Activated CD8-positive, alpha-beta memory T cell treated with anti-CD3 and anti-CD28 coated beads for 4 hours (primary cell): ENCODE results near the gene FOXM1.
"Not testable (repeated sequence)": the region's sequence is repeated elsewhere in the genome, so short reads cannot be mapped to it uniquely, and the experiment has no call there.

Experiments
- DNase-seq, 2 donors: peaks; one replicate each; pipeline ENCODE4 v3.0.0-alpha.2; 2020; ENCODE audit warnings: low read depth in 2 of 2

The FOXM1 gene

GRCh38 chr12:2884810-2885209 is 7.8 kb upstream of the FOXM1 start:
- no peak for DNase-seq

DNA sequence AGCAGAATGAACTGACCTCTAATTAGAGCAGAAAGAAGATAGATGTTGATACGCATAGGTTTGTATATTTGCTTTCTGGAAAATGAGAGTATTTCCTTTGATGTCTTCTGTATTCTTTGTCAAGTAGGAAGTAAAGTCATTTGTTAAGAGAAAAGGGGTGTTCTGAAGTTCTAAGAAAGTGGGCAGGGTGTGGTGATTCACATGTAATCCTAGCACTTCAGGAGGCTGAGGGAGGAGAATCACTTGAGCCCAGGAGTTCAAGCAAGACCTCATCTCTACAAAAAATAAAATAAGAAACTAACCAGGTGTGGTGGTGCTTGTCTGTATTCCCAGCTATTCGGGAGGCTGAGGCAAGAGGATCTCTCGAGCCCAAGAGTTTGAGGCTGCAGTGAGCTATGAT is 2.9 kb upstream of the FOXM1 start:
- no peak for DNase-seq

GRCh38 chr12:2877953-2878732 is 1.2 kb upstream of the FOXM1 start:
- no peak for DNase-seq

GRCh38 chr12:2876431-2877046 is 435 bp downstream of the FOXM1 start:
- no peak for DNase-seq

- DNase-seq = not testable (repeated sequence)
These were observed 7.9 kb downstream of the FOXM1 start for GRCh38 chr12:2868986-2869632.

GRCh38 chr12:2864198-2864597 is 12.8 kb downstream of the FOXM1 start:
- DNase-seq = no peak

DNA sequence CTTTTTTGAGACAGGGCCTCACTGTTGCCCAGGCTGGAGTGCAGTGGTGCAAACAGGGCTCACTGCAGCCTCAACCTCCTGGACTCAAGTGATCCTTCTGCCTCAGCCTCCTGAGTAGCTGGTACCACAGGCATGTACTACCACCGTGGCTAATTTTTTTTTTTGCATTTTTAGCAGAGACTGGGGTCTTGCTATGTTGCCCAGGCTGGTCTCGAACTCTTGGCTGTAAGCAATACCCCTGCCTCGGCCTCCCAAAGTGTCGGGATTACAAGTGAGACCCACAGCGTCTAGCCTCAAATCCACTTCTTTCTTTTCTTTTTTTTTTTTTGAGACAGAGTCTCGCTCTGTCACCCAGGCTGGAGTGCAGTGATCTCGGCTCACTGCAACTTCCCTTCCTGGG is 13.6 kb downstream of the FOXM1 start:
- not testable (repeated sequence) for DNase-seq

DNA sequence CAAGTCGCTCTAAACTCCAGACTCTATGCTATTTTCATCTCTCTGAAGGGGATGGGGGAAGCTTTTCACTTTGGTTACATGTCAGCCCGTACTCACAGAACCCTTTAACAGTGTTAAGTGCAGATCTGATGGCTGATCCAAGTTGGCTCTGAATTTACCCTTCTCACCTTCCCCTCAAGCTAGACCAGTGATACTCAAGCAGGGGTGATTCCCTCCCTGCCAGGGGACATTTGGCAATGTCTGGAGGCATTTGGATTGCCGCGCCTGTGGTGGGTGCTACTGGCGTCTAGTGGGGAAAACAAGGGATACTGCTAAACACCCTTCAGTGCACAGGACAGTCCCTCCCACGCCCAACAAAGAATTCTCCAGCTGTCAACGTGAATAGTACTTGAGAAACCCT is 14.1 kb downstream of the FOXM1 start:
- DNase-seq = no peak

DNA sequence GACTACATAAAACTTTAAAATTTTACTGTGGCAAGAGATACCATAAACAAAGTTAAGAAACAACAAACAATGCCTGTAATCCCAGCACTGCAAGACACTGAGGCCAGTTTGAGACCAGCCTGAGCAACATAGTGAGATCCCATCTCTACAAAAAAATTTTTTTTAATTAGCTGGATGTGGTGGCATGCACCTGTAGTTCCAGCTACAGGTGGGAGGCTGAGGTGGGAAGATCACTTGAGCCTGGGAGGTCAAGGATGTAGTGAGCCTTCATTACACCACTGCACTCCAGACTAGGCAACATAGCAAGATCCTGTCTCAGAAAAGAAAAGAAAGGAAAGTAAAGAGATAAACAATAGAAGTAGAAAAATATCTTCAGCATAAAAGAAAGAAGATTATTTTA is 16.8 kb downstream of the FOXM1 start:
- no peak for DNase-seq

DNA sequence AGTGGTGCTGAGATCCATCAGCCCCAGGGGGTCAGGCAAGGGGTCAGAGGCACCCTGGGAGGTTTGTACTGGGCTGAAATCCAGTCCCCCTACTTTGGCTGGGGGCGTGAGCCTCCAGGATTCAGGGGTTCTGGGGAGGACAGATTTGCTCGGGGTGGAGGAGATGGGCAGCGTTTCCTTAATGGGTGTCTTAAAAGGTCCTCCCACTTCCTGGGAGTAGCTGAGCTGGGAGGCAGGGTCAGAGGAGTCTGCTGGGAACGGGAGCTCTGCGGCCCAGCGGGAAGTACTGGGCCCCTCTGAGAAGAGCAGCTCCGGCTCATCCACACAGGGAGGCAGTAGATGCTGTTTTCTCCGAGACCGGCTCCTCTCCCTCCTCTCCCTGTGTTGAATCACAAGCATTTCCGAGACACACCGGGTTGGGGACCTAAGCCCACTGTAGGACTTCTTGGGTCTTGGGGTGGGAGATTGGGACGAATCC is 18.0 kb downstream of the FOXM1 start:
- no peak for DNase-seq

GRCh38 chr12:2858334-2858733 is 18.6 kb downstream of the FOXM1 start:
- DNase-seq = no peak

GRCh38 chr12:2857576-2857975 is 19.4 kb downstream of the FOXM1 start:
- no peak for DNase-seq

GRCh38 chr12:2857021-2857431 is 19.9 kb downstream of the FOXM1 start, which contains the start of gene TEX52:
TEX52 (minus strand) TSS chr12:2857039; CDS start chr12:2857026, 13 bp downstream.
- DNase-seq = no peak

DNA sequence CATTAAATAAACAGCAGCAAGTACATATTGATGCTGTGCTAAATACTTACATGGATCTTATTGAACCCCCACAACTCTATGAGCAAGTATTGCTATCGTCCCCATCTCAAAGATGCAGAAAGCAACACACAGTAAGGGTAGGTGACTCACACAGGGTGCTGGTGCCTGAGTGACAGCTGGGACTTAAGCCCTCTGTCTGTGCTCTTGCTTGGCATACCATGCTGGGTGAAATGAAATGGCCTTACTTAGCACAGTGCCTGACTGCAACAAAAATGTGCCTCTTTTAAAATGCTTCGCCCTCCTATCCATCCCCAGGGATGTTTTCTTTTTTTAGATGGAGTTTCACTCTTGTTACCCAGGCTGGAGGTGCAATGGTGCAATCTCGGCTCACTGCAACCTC is 20.9 kb downstream of the FOXM1 start:
- no peak for DNase-seq

- DNase-seq = no peak
These were observed 21.4 kb downstream of the FOXM1 start for GRCh38 chr12:2855546-2855945.

GRCh38 chr12:2854669-2855453 is 22.1 kb downstream of the FOXM1 start:
- DNase-seq = no peak

- no peak for DNase-seq
These were observed 23.3 kb downstream of the FOXM1 start for GRCh38 chr12:2853626-2854025.

DNA sequence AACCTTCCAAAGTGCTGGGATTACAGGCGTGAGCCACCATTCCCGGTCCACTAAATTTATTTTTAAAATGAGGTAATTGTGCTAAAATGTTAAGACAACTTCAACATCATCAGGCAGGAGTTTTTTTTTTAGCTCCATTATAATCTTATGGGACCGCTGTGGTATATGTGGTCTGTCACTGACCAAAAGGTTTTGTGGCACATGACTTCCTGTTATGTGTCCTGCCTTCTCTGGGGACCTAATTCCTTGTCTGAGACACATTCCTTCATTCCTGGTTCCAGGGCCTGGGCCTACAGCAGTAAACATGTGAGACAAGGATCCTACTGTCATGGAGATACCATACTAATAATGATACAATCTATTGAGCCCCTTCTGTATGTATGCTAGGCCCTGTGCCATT is 25.0 kb downstream of the FOXM1 start:
- no peak for DNase-seq

DNA sequence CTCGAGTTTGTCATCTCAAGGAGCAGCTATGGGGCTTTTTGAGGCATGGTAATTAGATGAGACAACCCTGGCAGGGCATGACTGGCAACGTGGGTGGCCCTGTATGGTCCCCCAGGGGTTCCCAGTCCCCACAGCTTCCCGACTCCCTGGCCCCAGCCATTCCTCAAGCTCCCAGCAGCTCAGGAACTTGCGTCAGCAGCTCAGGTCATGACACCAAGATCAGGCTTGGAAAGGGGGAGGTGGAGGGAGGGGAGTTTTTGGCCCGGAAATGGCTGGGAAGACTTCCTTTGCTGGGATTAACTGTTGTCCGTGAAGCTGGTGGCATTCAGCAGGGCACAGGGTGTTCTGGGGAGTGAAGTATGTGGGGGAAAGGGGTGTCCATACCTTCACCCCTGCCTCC is 31.7 kb downstream of the FOXM1 start:
- DNase-seq = no peak

DNA sequence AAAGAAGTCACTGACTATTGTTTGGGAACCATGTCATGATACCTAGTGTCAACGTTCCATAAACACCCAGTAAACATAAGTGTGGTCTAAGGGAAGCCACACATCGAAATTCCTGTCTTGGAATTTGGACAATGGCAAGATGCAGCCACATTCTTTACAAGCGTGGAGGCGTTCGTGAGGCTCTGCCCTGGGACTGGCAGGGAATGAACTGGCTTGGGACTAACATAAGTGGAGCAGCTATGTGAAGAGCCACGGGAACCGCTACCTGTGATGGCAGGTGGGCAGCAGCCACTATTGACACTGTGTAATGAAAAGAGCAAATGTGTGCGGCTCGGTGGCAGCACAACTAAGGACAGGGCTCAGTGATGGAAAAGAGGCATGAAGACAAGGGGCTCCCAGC is 32.2 kb downstream of the FOXM1 start:
- no peak for DNase-seq

GRCh38 chr12:2842948-2843347 is 34.0 kb downstream of the FOXM1 start:
- no peak for DNase-seq

DNA sequence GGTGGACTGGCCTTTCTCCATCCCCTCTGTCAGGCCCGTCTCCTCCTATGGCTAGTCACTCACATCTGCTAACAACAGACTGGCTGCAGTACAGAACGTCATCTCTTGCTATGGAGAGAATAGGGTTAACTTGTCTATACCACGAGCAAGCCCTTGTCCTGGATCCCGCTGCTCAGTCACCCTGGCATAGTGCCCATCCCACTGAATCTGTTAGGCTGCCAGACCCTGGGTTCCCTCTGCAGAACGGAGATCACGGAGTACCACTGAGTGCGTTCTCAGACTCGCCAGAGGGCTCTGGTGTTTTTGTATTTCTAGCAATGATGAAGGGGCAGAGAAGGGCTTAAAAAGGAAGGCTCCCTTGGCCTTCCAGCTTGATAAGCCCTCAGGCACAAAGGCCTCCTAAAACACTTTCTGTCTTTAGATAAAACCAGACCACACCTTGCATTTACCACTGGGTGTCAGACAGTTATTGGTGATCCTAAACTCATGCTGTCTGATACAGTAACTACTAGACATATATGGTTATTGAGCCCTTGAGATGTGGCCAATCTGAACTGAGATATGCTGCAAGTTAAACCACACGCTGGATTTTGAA is 35.8 kb downstream of the FOXM1 start:
- no peak for DNase-seq
